Uterus (tissue), 2 donors: ENCODE results near the gene TMEM63B.

Experiments
- CTCF ChIP-seq, 4 experiments: fragments of 200-600 bp in 2 of 4; fragments of 450-650 bp in 2 of 4; sonication (generic) in 2 of 4; IDR thresholded peaks; one replicate each; pipeline ENCODE4 v1.5.1; 2016 to 2019; ENCODE audit warnings: antibody characterized with exemption in 4 of 4, mild to moderate bottlenecking in 2 of 4, moderate library complexity in 1 of 4
- POLR2A ChIP-seq, 2 donors: fragments of 450-650 bp; IDR thresholded peaks; one replicate each; pipeline ENCODE4 v1.6.1; 2016; ENCODE audit warnings: antibody characterized with exemption in 2 of 2, mild to moderate bottlenecking in 1 of 2, moderate library complexity in 1 of 2

- no peak for TF ChIP-seq CTCF (IDR thresholded peaks at IDR 0.05)
- no peak for TF ChIP-seq POLR2A (IDR thresholded peaks at IDR 0.05)
These were observed 7.6 kb upstream of the TMEM63B start for GRCh38 chr6:44119704-44120262.
